K562 (cell line): ENCODE measurements around the gene RAD21L1. TPM values are rescaled to one million over a fixed set of nuclear protein-coding genes. Genes with fewer than 3 reads are reported as not detected.

Experiments used
- ATAC-seq: fragments of 200-7000 bp; cut with Tn5 transposase; 3 replicates; pipeline ENCODE4 v1.9.1; 2020; ENCODE audit warnings: moderate library complexity
- BruUV-seq: library from RNA; stranded (reverse); fragments of 400-500 nt; replicated peaks from 2 replicates; lab custom pipeline; 2021; lab: Mats Ljungman, UMichigan
- CTCF ChIA-PET: fragments of 300-600 bp; formaldehyde crosslinking; extraction: SDS; loops from one replicate; lab custom pipeline; 2021; ENCODE audit warnings: low intra/inter-chr PET ratio; lab: Yijun Ruan, JAX
- POLR2A ChIA-PET: fragments of 300-600, 350-650 bp; sonication (Branson Sonifier 250); formaldehyde crosslinking; extraction: SDS; loops from one replicate; lab custom pipeline; 2021; ENCODE audit warnings: antibody characterized with exemption, inconsistent platforms; lab: Yijun Ruan, JAX
- DNase-seq, 4 experiments: peaks; one replicate each; pipeline versions ENCODE4 v3.0.0 to v3.0.0-alpha.2; 2011 to 2018; ENCODE audit warnings: low spot score in 3 of 4, mixed read lengths in 3 of 4; ENCODE audit errors: extremely low read depth in 1 of 4
- FAIRE-seq: peaks from 2 replicates; lab custom pipeline; 2011; peaks lifted over from hg19 to GRCh38; lab: Jason Lieb, UNC
- H2AFZ ChIP-seq: 2 replicates; pipeline ENCODE4 v1.6.0; 2011; ENCODE audit warnings: low read depth, low read length, control low read depth, inconsistent platforms
- H3K27ac ChIP-seq: fragments of 200-600 bp; 3 replicates; pipeline ENCODE4 v1.8.0; 2011; ENCODE audit warnings: low read depth, mild to moderate bottlenecking, control low read depth, inconsistent platforms, low read length, moderate library complexity, mixed read lengths; ENCODE audit errors: extremely low read depth
- H3K27me3 ChIP-seq, 2 experiments: fragments of 300-600 bp in 1 of 2; 2 replicates in 1 of 2; 3 replicates in 1 of 2; pipeline versions ENCODE4 v1.6.0 to v1.8.0; 2011; ENCODE audit warnings: inconsistent platforms in 2 of 2, low read length in 2 of 2, mild to moderate bottlenecking in 1 of 2, mixed read lengths in 1 of 2, moderate library complexity in 1 of 2; ENCODE audit not compliant: control insufficient read depth in 2 of 2, insufficient read depth in 2 of 2
- H3K36me3 ChIP-seq: fragments of 300-600 bp; 3 replicates; pipeline ENCODE4 v1.8.0; 2011; ENCODE audit warnings: mild to moderate bottlenecking, low read length, inconsistent platforms; ENCODE audit not compliant: control insufficient read depth, insufficient read depth
- H3K4me1 ChIP-seq, 2 experiments: fragments of 200-600 bp in 1 of 2; replicated peaks in 1 of 2; 2 replicates in 1 of 2; 3 replicates in 1 of 2; pipeline versions ENCODE4 v1.5.1 to v1.8.0; 2011; ENCODE audit warnings: inconsistent platforms in 2 of 2, low read length in 2 of 2, mild to moderate bottlenecking in 1 of 2, mixed read lengths in 1 of 2, moderate library complexity in 1 of 2; ENCODE audit not compliant: control insufficient read depth in 2 of 2, insufficient read depth in 2 of 2
- H3K4me2 ChIP-seq: 2 replicates; pipeline ENCODE4 v1.6.1; 2011; ENCODE audit warnings: low read length, control low read depth, inconsistent platforms, mixed read lengths; ENCODE audit not compliant: insufficient read depth
- H3K4me3 ChIP-seq: fragments of 200-600 bp; sonication (generic), shearing (Covaris generic); 2 replicates; pipeline ENCODE4 v1.5.1; 2016; ENCODE audit warnings: control low read depth, inconsistent platforms
- H3K79me2 ChIP-seq: fragments of 200-600 bp; 3 replicates; pipeline ENCODE4 v1.8.0; 2011; ENCODE audit warnings: low read length, inconsistent platforms; ENCODE audit not compliant: control insufficient read depth, insufficient read depth
- H3K9ac ChIP-seq, 2 experiments: 2 replicates each; pipeline versions ENCODE4 v1.6.0 to v1.6.1; 2011; ENCODE audit warnings: low read depth in 2 of 2, low read length in 2 of 2, control low read depth in 1 of 2, inconsistent platforms in 1 of 2, mild to moderate bottlenecking in 1 of 2, mixed read lengths in 1 of 2; ENCODE audit not compliant: insufficient read depth in 1 of 2
- H3K9me1 ChIP-seq: one replicate; pipeline ENCODE4 v1.6.0; 2011; ENCODE audit warnings: inconsistent platforms, mild to moderate bottlenecking, low read length, moderate library complexity; ENCODE audit not compliant: control insufficient read depth, insufficient read depth
- H3K9me3 ChIP-seq: replicated peaks from 2 replicates; pipeline ENCODE4 v1.5.1; 2011; ENCODE audit warnings: low read depth, low read length, inconsistent platforms; ENCODE audit not compliant: control insufficient read depth, insufficient read depth
- H4K20me1 ChIP-seq: replicated peaks from 2 replicates; pipeline ENCODE4 v1.6.1; 2011; ENCODE audit warnings: low read length, inconsistent platforms, mixed read lengths; ENCODE audit not compliant: control insufficient read depth, insufficient read depth
- HMGN3 ChIP-seq: IDR thresholded peaks from 2 replicates; pipeline ENCODE4 v1.6.1; 2011; ENCODE audit warnings: borderline replicate concordance, low read depth, mild to moderate bottlenecking, mixed read lengths, low read length; ENCODE audit not compliant: insufficient read length; ENCODE audit errors: extremely low read depth
- TRIM24 ChIP-seq, 2 experiments: fragments of 450-650 bp; IDR thresholded peaks; 2 replicates each; pipeline ENCODE4 v1.6.1; 2016
- ZBTB33 ChIP-seq: sonication (generic); formaldehyde crosslinking; IDR thresholded peaks from 2 replicates; pipeline ENCODE4 v1.8.1; 2023; ENCODE audit warnings: mild to moderate bottlenecking, missing genetic modification reagents
- WGBS: fragments of 100-300 bp; shearing (Covaris generic); methylation state at CpG from one replicate; pipeline ENCODE4 v1.1.6; 2016; ENCODE audit warnings: low coverage, mixed read lengths; ENCODE audit not compliant: insufficient coverage; ENCODE audit errors: missing lambda C conversion rate; 5-methylcytosine and 5-hydroxymethylcytosine counted together
- in situ Hi-C: fragments of 300-500 bp; cut with MboI; formaldehyde crosslinking; loops from 4 replicates; pipeline ENCODE4 v1.15.0; 2018; ENCODE audit warnings: inconsistent platforms, mixed read lengths
- intact Hi-C: fragments of 100-400 bp; cut with micrococcal nuclease; formaldehyde crosslinking; loops from 2 replicates; pipeline ENCODE4 v1.14.2; 2022
- polyA plus RNA-seq, 8 experiments: library from polyadenylated mRNA; depleted of rRNA in 4 of 8; stranded (reverse) in 5 of 8; unstranded in 3 of 8; fragments of >200 nt; fragmentation: Nextera tagmentation in 2 of 8; fragmentation: Illumina TruSeq in 1 of 8; extraction: Ambion mirVana in 2 of 8; extraction: Trizol in 1 of 8; gene quantifications; 2 replicates each; pipeline versions ENCODE4 v1.2.1 to v1.2.3, GENCODE V29; 2011 to 2014; ENCODE audit warnings: inconsistent platforms in 1 of 8, missing spikeins in 1 of 8
- total RNA-seq, 7 experiments: library from RNA; depleted of rRNA in 6 of 7; stranded (reverse); fragments of >200 nt in 6 of 7; fragmentation: Illumina TruSeq in 2 of 7; extraction: Trizol in 2 of 7; gene quantifications; 2 replicates each; pipeline versions ENCODE4 v1.2.1 to v1.2.3, GENCODE V29; 2011 to 2021; ENCODE audit warnings: low replicate concordance in 1 of 7

The RAD21L1 gene
- total and polyA plus RNA-seq, 9 of the 15 experiments (the other 6 are each of a cell fraction or from before 2014, with no cell fraction given) = 0.17 to 1.7 (median 0.45) TPM; not detected in 1

- no peak for FAIRE-seq
- no peak; the same call in 2 of the 3 replicates for ATAC-seq
Measured at GRCh38 chr20:1302685-1303541, 77.1 kb downstream of the RAD21L1 start.

More at GRCh38 chr20:1302685-1303541, 77.1 kb downstream of the RAD21L1 start:
- H3K36me3 ChIP-seq = no peaks in the 10 kb centered on the region; the same call in 2 of the 3 replicates
- DNase-seq = peak in 1 of 4 experiments; percentile 10
- H3K4me1 ChIP-seq = peaks cover 3 to 22% of the 10 kb centered on the region in 2 experiments; a peak in 4 of 5 replicates
- in situ Hi-C loops (no loop called here), intact Hi-C loops (loop anchor here (10.0 kb wide), 1 partner anchor 88 kb away; no protein-coding TSS in a partner anchor)
- no peak overlapping the region for H3K4me2 ChIP-seq
- 38% methylated on average over 8 of the region's 12 CpGs for WGBS
- TF ChIP-seq ZBTB33 (CRISPR knock-in tag) = 0 out of 2 replicates have a peak, but pooled peaks have one; percentile 48
- no peak for TF ChIP-seq TRIM24 (IDR thresholded peaks at IDR 0.05)
- TF ChIP-seq HMGN3 = no peak
- POLR2A ChIA-PET = no interaction called here
- H3K9me3 ChIP-seq = no peaks in the 10 kb centered on the region
- H3K27me3 ChIP-seq = no peaks in the 10 kb centered on the region
- CTCF ChIA-PET = no interaction called here
- H4K20me1 ChIP-seq = no peaks in the 10 kb centered on the region
- BruUV-seq = no TSS peak
- no peak overlapping the region for H2AFZ ChIP-seq
- H3K79me2 ChIP-seq = no peaks in the 10 kb centered on the region
- H3K27ac ChIP-seq = no peak overlapping the region
- H3K4me3 ChIP-seq = no peak overlapping the region
- no peak overlapping the region for H3K9ac ChIP-seq
- H3K9me1 ChIP-seq = no peaks in the 10 kb centered on the region
